ENCODE measurements around the gene PNN.
"Not testable (repeated sequence)": the region's sequence is repeated elsewhere in the genome, so short reads cannot be mapped to it uniquely, and the experiment has no call there.

The PNN gene

GRCh38 chr14:39184628-39185255 lies 9.7 kb downstream of the PNN start:
- no peak overlapping the region for H2AFZ ChIP-seq
- no peak overlapping the region for H3K9ac ChIP-seq
- no peak overlapping the region for H3K4me2 ChIP-seq (ENCODE audit: low read length)
- peaks cover 4% of the 10 kb centered on the region for H3K4me1 ChIP-seq
- no peak overlapping the region for H3K27ac ChIP-seq
- no peak for TF ChIP-seq CTCF (IDR thresholded peaks at IDR 0.05)
- H3K36me3 ChIP-seq (ENCODE audit: control insufficient read depth, insufficient read depth, low read length): no peaks in the 10 kb centered on the region
- H3K4me3 ChIP-seq (ENCODE audit: low read depth, low read length): no peak overlapping the region
- no peaks in the 10 kb centered on the region for H3K27me3 ChIP-seq (ENCODE audit: control insufficient read depth, insufficient read depth, low read length)
- H3K9me3 ChIP-seq (ENCODE audit: control insufficient read depth, low read length): no peaks in the 10 kb centered on the region
- no peaks in the 10 kb centered on the region for H3K79me2 ChIP-seq

DNA sequence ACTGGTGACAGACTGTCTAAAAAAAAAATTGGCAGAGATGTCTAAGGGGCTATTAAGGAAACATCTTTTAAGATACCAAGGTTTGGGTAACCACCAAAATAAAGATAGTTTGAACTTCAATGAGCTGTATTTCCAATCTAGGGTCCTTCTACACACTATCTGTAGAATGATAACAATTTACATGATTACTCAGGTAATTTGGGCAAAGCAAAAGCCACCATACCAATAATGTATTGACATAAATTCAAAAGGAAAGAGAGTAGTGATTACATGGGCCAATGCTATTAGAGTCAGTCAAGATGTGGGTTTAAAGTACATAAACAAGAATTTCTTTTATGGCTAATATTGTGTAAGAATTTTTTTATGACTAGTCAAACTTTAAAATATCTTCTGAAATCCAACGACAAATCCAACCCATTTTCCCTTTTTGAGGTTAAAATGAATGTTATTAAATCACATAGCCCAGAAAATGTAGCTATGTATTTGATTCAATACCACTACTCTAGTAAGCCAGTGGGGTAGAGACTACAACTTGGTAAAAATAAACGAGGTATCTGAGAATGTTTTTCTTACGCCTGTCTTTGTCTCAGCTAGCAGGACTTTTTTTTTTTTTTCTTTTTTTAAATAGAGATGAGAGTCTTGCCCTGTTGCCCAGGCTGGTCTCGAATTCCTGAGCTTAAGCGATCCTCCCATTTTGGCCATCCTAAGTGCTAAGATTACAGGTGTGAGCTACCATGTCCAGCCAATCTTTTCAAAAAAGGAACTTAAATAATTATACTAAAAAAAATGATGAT lies 10.4 kb downstream of the PNN start:
- H2AFZ ChIP-seq: no peak overlapping the region
- H3K9me3 ChIP-seq (ENCODE audit: control insufficient read depth, low read length): no peaks in the 10 kb centered on the region
- H3K27ac ChIP-seq: no peak overlapping the region
- no peak for TF ChIP-seq CTCF (IDR thresholded peaks at IDR 0.05)
- H3K79me2 ChIP-seq: no peaks in the 10 kb centered on the region
- H3K27me3 ChIP-seq (ENCODE audit: control insufficient read depth, insufficient read depth, low read length): no peaks in the 10 kb centered on the region
- H3K4me1 ChIP-seq: peaks cover 4% of the 10 kb centered on the region
- H3K4me3 ChIP-seq (ENCODE audit: low read depth, low read length): no peak overlapping the region
- H3K9ac ChIP-seq: no peak overlapping the region
- H3K36me3 ChIP-seq (ENCODE audit: control insufficient read depth, insufficient read depth, low read length): no peaks in the 10 kb centered on the region
- no peak overlapping the region for H3K4me2 ChIP-seq (ENCODE audit: low read length)

DNA sequence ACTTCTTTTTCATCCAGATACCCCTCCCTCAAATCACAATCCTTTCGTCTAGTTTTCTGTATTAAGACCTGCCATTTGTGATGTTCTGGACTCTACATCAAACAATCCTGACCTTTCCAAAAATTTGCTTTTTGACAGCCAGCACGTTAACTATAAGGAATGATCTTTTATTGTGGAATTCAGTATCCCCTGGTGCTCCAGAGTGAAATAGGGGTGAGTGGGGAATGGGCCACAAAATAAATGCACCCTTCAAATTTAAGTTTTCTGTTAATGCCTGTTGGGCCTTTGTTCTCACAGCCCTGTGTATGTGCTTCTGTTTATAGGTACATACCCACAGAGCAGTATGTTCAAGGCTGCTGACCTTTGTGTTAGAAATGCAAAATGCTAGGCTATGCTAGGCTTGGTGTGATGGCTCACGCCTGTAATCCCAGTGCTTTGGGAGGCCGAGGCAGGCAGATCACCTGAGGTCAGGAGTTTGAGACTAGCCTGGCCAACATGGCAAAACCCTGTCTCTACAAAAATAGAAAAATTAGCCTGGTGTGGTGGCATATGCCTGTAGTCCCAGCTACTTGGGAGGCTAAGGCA lies 12.0 kb downstream of the PNN start:
- TF ChIP-seq CTCF (IDR thresholded peaks at IDR 0.05): no peak
- Histone ChIP-seq H3K27me3 (ENCODE audit: control insufficient read depth, insufficient read depth, low read length) (no peaks in the 10 kb centered on the region), H3K9me3 (ENCODE audit: control insufficient read depth, low read length) (no peaks in the 10 kb centered on the region), H3K36me3 (ENCODE audit: control insufficient read depth, insufficient read depth, low read length) (no peaks in the 10 kb centered on the region), H3K4me3 (ENCODE audit: low read depth, low read length) (no peak overlapping the region), H2AFZ (no peak overlapping the region), H3K79me2 (no peaks in the 10 kb centered on the region), H3K9ac (no peak overlapping the region), H3K4me1 (peaks cover 4% of the 10 kb centered on the region), H3K4me2 (ENCODE audit: low read length) (no peak overlapping the region), H3K27ac (no peak overlapping the region)

DNA sequence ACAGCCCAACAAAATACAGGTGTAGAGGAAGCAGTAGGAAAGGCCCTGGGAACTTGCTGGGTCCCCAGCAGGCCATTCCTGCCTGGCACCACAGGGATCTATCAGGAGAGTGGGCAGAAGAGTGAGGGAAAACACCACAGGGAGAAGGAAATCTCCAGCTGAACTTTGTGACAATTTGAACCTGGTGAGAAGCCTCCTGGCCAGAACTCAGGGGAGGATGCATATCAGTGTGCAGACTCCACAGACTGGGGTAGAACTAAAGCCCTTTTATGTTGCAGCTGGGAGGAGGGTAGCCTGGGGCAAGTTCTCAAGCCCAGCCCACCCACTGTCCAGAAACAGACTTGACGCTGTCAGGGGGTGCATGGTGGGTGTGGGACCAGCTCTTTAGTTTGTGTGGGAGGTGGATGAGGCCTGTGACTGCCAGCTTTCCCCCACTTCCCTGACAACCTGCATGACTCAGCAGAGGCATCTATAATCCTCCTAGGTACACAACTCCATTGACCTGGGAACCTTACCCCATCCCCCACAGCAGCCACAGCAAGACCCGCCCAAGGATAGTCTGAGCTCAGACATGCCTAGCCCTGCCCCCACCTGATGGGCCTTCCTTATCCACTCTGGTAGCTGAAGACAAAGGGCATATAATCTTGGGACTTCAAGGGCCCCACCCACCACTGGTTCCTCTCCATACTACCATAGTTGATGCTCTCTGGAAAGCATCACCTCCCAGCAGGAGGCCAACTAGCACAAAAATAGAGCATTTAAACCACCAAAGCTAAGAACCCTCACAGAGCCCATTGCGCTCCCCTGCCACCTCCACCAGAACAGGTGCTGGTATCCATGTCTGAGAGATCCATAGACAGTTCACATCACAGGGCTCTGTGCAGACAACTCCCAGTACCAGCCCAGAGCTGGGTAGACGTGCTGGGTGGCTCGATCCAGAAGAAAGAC lies 28.9 kb downstream of the PNN start:
- no peak for TF ChIP-seq CTCF (IDR thresholded peaks at IDR 0.05)

DNA sequence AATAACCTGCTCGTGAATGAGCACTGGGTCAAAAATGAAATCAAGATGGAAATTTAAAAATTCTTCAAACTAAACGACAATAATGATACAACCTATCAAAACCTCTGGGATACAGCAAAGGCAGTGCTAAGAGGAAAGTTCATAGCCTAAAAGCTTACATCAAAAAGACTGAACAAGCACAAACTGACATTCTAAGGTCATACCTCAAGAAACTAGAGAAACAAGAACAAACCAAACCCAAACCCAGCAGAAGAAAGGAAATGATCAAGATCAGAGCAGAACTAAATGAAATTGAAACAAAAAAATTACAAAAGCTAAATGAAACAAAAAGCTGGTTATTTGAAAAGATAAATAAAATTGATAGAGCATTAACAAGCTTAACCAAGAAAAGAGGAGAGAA lies 32.4 kb downstream of the PNN start:
- not testable (repeated sequence) for H3K27me3 ChIP-seq (ENCODE audit: control insufficient read depth, insufficient read depth, low read length); H3K4me1 ChIP-seq; H3K27ac ChIP-seq; H3K9ac ChIP-seq; H3K4me3 ChIP-seq (ENCODE audit: low read depth, low read length); H2AFZ ChIP-seq; H3K9me3 ChIP-seq (ENCODE audit: control insufficient read depth, low read length); H3K79me2 ChIP-seq; H3K4me2 ChIP-seq (ENCODE audit: low read length); H3K36me3 ChIP-seq (ENCODE audit: control insufficient read depth, insufficient read depth, low read length)

More for the DNA sequence above, 28.9 kb downstream of the PNN start:
- H2AFZ ChIP-seq: no peak overlapping the region
- H3K4me3 ChIP-seq (ENCODE audit: low read depth, low read length): no peak overlapping the region
- no peak overlapping the region for H3K4me2 ChIP-seq (ENCODE audit: low read length)
- H3K9ac ChIP-seq: no peak overlapping the region
- H3K9me3 ChIP-seq (ENCODE audit: control insufficient read depth, low read length): no peaks in the 10 kb centered on the region
- no peaks in the 10 kb centered on the region for H3K27me3 ChIP-seq (ENCODE audit: control insufficient read depth, insufficient read depth, low read length)
- no peaks in the 10 kb centered on the region for H3K79me2 ChIP-seq
- no peaks in the 10 kb centered on the region for H3K4me1 ChIP-seq
- no peak overlapping the region for H3K27ac ChIP-seq
- H3K36me3 ChIP-seq (ENCODE audit: control insufficient read depth, insufficient read depth, low read length): no peaks in the 10 kb centered on the region

Data from parathyroid adenoma (tissue), 2 donors.